ENCODE results near the gene ARL3. TPM values are rescaled to one million over a fixed set of nuclear protein-coding genes. Genes with fewer than 3 reads are reported as not detected.
"Not testable (repeated sequence)": the region's sequence is repeated elsewhere in the genome, so short reads cannot be mapped to it uniquely, and the experiment has no call there.

Gene ARL3
- total RNA-seq, 4 donors from 2014 or later = 3.4 to 6.0 (median 3.8) TPM

- Histone ChIP-seq H3K9me3 (no peaks in the 10 kb centered on the region), H3K27me3 (no peaks in the 10 kb centered on the region), H3K27ac (no peak overlapping the region), H3K36me3 (no peaks in the 10 kb centered on the region), H3K4me1 (peaks cover 32% of the 10 kb centered on the region), H3K4me3 (peak overlapping the region; percentile 99)
- TF ChIP-seq POLR2AphosphoS5 (IDR thresholded peaks at IDR 0.05) (no peak), CTCF (IDR thresholded peaks at IDR 0.05) (no peak), POLR2A (IDR thresholded peaks at IDR 0.05) (no peak), EP300 (IDR thresholded peaks at IDR 0.05) (no peak)
- whole genome bisulfite sequencing = 38% methylated on average over 7 of the region's 7 CpGs
- DNase-seq (ENCODE audit: low spot score in 2 of 2) = no peak
Observed at GRCh38 chr10:102743078-102743587, 28.9 kb upstream of the ARL3 start.

DNA sequence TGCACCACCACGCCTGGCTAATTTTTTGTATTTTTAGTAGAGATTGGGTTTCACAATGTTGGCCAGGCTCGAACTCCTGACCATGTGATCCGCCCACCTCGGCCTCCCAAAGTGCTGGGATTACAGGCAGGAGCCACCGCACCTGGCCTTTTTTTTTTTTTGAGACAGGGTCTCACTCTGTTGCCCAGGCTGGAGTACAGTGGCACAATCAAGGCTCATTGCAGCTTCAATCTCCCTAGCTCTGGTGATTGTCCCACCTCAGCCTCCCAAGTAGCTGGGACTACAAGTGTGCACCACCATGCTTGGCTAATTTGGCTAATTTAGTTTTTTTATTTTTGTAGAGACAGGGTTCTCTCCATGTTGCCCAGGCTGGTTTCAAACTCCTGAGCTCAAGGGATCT is 28.1 kb upstream of the ARL3 start:
- not testable (repeated sequence) for DNase-seq (ENCODE audit: low spot score in 2 of 2); H3K4me3 ChIP-seq; H3K9me3 ChIP-seq; H3K27me3 ChIP-seq; H3K27ac ChIP-seq; H3K36me3 ChIP-seq
- 90% methylated on average over 5 of the region's 5 CpGs for WGBS
- H3K4me1 ChIP-seq = peaks cover 32% of the 10 kb centered on the region

DNA sequence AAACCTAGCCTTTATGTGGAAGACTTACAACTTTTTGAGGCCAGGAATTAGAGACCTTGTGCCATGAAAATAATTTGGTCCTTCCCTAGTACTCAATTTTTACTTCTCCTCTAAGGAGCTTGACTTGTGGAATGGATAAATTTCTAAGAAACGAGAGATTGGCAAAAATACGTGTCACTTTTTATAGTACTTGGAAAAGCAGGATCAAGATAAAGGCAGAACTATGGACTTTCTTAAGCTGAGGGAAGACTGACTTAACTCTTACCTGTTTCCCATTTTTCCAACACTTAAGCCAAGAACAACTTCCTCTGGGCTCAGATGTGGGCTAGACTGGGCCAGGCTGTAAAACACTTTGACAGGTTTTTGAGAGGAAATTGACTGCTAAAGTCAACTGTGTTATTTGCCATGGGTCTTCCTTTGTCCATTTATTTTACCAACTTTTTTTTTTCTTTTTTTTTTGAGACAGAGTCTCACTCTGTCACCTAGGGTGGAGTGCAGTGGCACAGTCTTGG is 27.6 kb upstream of the ARL3 start:
- no peaks in the 10 kb centered on the region for H3K27me3 ChIP-seq
- H3K27ac ChIP-seq = no peak overlapping the region
- H3K9me3 ChIP-seq = no peaks in the 10 kb centered on the region
- no peak for DNase-seq (ENCODE audit: low spot score in 2 of 2)
- H3K4me1 ChIP-seq = peaks cover 29% of the 10 kb centered on the region
- H3K36me3 ChIP-seq = peaks cover 4% of the 10 kb centered on the region
- TF ChIP-seq POLR2AphosphoS5 (IDR thresholded peaks at IDR 0.05) = no peak
- no peak for TF ChIP-seq EP300 (IDR thresholded peaks at IDR 0.05)
- no peak for TF ChIP-seq POLR2A (IDR thresholded peaks at IDR 0.05)
- no peak for TF ChIP-seq CTCF (IDR thresholded peaks at IDR 0.05)
- no peak overlapping the region for H3K4me3 ChIP-seq
- 76% methylated on average over 2 of the region's 2 CpGs for WGBS

DNA sequence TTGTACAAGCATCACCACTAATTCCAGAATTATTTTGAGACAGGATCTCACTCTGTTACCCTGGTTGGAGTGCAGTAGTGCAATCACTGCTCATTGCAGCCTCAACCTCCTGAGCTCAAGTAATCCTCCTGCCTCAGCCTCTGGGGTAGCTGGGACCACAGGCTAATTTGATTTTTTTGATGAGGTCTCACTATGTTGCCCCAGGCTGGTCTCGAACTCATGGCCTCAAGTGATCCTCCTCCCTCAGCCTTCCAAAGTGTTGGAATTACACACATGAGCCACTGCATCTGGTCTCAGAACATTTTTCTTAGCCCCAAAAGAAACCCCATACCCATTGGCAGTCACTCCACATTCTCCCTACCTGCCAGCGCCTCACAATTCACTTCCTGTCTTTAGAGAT is 26.0 kb upstream of the ARL3 start:
- no peak for DNase-seq (ENCODE audit: low spot score in 2 of 2)
- TF ChIP-seq POLR2AphosphoS5 (IDR thresholded peaks at IDR 0.05) (no peak), POLR2A (IDR thresholded peaks at IDR 0.05) (no peak), CTCF (IDR thresholded peaks at IDR 0.05) (no peak), EP300 (IDR thresholded peaks at IDR 0.05) (no peak)
- Histone ChIP-seq H3K27me3 (no peaks in the 10 kb centered on the region), H3K4me1 (peaks cover 14% of the 10 kb centered on the region), H3K9me3 (no peaks in the 10 kb centered on the region), H3K27ac (no peak overlapping the region), H3K4me3 (no peak overlapping the region), H3K36me3 (peaks cover 4% of the 10 kb centered on the region)
- WGBS = 91% methylated on average over 2 of the region's 2 CpGs

DNA sequence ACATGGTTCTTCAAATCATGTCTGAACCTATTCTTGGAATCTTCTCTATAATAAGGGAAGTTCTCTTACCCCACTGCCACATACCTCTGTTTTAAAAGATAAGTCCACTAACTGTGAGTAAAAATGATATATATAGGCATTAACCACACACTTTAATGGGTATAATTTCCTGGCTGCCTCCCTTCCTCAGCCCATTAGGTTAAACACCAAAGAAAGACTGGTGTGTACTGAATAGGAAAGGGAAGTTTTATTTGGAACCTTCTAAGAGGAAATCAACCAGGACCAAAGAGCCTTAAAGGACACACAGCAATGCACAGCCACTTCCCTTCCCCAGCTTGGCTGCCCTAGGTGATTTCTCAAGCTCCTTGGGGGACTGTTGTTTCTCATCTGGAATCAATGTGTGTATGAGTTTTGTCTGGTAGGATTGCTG is 24.5 kb upstream of the ARL3 start:
- no peak for TF ChIP-seq POLR2A (IDR thresholded peaks at IDR 0.05)
- no peak for TF ChIP-seq CTCF (IDR thresholded peaks at IDR 0.05)
- TF ChIP-seq POLR2AphosphoS5 (IDR thresholded peaks at IDR 0.05) = no peak
- TF ChIP-seq EP300 (IDR thresholded peaks at IDR 0.05) = no peak
- Histone ChIP-seq H3K27me3 (no peaks in the 10 kb centered on the region), H3K4me1 (peaks cover 8% of the 10 kb centered on the region), H3K36me3 (peaks cover 4% of the 10 kb centered on the region), H3K4me3 (no peak overlapping the region), H3K27ac (no peak overlapping the region), H3K9me3 (no peaks in the 10 kb centered on the region)
- DNase-seq (ENCODE audit: low spot score in 2 of 2) = no peak

DNA sequence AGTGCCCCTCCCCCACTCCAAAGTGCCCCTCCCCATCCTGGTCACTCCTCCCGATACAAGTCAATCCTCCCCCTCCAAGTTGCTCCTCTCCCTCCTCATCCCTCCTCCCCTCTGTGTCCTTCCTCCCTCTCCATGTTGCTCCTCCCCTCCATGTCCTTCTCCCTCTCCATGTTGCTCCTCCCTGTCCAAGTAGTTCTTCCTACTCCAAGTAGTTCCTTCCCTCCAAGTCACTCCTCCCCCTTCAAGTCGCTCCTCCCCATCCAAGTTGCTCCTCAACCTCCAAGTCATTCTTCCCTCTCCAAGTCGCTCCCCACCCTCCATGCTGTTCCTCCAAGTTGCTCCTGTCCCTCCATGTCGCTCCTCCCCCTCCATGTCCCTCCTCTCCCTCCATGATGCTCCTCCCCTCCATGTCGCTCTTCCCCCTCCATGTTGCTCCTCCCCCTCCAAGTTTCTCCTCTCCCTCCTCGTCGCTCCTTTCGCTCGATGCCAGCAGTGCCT is 20.9 kb upstream of the ARL3 start:
- whole genome bisulfite sequencing = 63% methylated on average over 9 of the region's 9 CpGs
- Histone ChIP-seq H3K4me1 (no peaks in the 10 kb centered on the region), H3K27me3 (no peaks in the 10 kb centered on the region), H3K36me3 (peaks cover 22% of the 10 kb centered on the region), H3K27ac (no peak overlapping the region), H3K9me3 (no peaks in the 10 kb centered on the region), H3K4me3 (no peak overlapping the region)
- DNase-seq (ENCODE audit: low spot score in 2 of 2) = no peak
- TF ChIP-seq EP300 (IDR thresholded peaks at IDR 0.05) (no peak), POLR2A (IDR thresholded peaks at IDR 0.05) (no peak), POLR2AphosphoS5 (IDR thresholded peaks at IDR 0.05) (no peak), CTCF (IDR thresholded peaks at IDR 0.05) (no peak)

All from suprapubic skin (tissue), 4 donors.